Right kidney (tissue), 9 donors: ENCODE data around the gene CLDN25.
"Not testable (repeated sequence)": the region's sequence is repeated elsewhere in the genome, so short reads cannot be mapped to it uniquely, and the experiment has no call there.

Source experiments
- DNase-seq: peaks from one replicate; pipeline ENCODE4 v3.0.0-alpha.2; 2016
- long read RNA-seq, 8 donors: transcript quantifications; one replicate each; lab custom pipeline, GENCODE V29; 2026

CLDN25 gene
- long read RNA-seq, donor 1: 0 reads
- long read RNA-seq, donor 2: 0 reads
- long read RNA-seq, donor 3: 0 reads
- long read RNA-seq, donor 4: 0 reads
- long read RNA-seq, donor 5: 0 reads
- long read RNA-seq, donor 6: 0 reads
- long read RNA-seq, donor 7: 0 reads
- long read RNA-seq, donor 8: 0 reads

- no peak for DNase-seq
Observed at GRCh38 chr11:113779496-113779895, at the start of gene CLDN25. Gene CLDN25 (plus strand): TSS chr11:113779796. CDS start chr11:113779796, 0 bp downstream.

GRCh38 chr11:113730887-113731726 lies 48.5 kb upstream of the CLDN25 start:
- peak; percentile 26 for DNase-seq

GRCh38 chr11:113732092-113732491 lies 47.5 kb upstream of the CLDN25 start:
- DNase-seq: no peak

- no peak for DNase-seq
Observed at GRCh38 chr11:113736323-113736722, 43.3 kb upstream of the CLDN25 start.

GRCh38 chr11:113752932-113753331 lies 26.7 kb upstream of the CLDN25 start:
- no peak for DNase-seq

- DNase-seq: no peak
Observed at GRCh38 chr11:113760241-113760640, 19.4 kb upstream of the CLDN25 start.

- not testable (repeated sequence) for DNase-seq
Observed at GRCh38 chr11:113763040-113763439, 16.6 kb upstream of the CLDN25 start.

GRCh38 chr11:113764527-113765219 lies 14.9 kb upstream of the CLDN25 start:
- DNase-seq: no peak

- no peak for DNase-seq
Observed at GRCh38 chr11:113771964-113772363, 7.6 kb upstream of the CLDN25 start.

GRCh38 chr11:113773092-113773415 lies 6.5 kb upstream of the CLDN25 start:
- no peak for DNase-seq

GRCh38 chr11:113773416-113774173 lies 6.0 kb upstream of the CLDN25 start, which contains the start of gene ZW10:
Gene ZW10 (minus strand): TSS chr11:113773692. CDS start chr11:113773666, 26 bp downstream.
- peak; percentile 90 for DNase-seq

GRCh38 chr11:113774174-113774503 lies 5.5 kb upstream of the CLDN25 start:
- DNase-seq: no peak

GRCh38 chr11:113778111-113778910 lies 1.3 kb upstream of the CLDN25 start:
- DNase-seq: no peak

GRCh38 chr11:113781682-113782081 lies 2.1 kb downstream of the CLDN25 start:
- no peak for DNase-seq

- DNase-seq: no peak
Observed at GRCh38 chr11:113782134-113782533, 2.5 kb downstream of the CLDN25 start.

GRCh38 chr11:113789016-113789415 lies 9.4 kb downstream of the CLDN25 start:
- not testable (repeated sequence) for DNase-seq

- no peak for DNase-seq
Observed at GRCh38 chr11:113789675-113790320, 10.2 kb downstream of the CLDN25 start.

GRCh38 chr11:113796663-113797259 lies 17.2 kb downstream of the CLDN25 start:
- DNase-seq: peak; percentile 4

GRCh38 chr11:113802621-113803020 lies 23.0 kb downstream of the CLDN25 start:
- DNase-seq: no peak

GRCh38 chr11:113805640-113806039 lies 26.0 kb downstream of the CLDN25 start:
- no peak for DNase-seq

GRCh38 chr11:113806406-113806805 lies 26.8 kb downstream of the CLDN25 start:
- DNase-seq: peak; percentile 4
